ENCODE data around the gene USP7. TPM values are rescaled to one million over a fixed set of nuclear protein-coding genes. Genes with fewer than 3 reads are reported as not detected.
"Not testable (repeated sequence)": the region's sequence is repeated elsewhere in the genome, so short reads cannot be mapped to it uniquely, and the experiment has no call there.

Gene USP7
- polyA plus RNA-seq, 2 of the 4 experiments (the other 2 are of a cell fraction) = 39.6 to 65.9 TPM

GRCh38 chr16:8877894-8878522, 85.7 kb downstream of the USP7 start:
- peak overlapping the region; percentile 50 for H3K4me2 ChIP-seq
- ChIA-PET POLR2A (interaction anchor here (2.9 kb wide), 1 partner anchor 9 kb away, joined by 24 read pairs; the partner anchor contains the start of gene CARHSP1), CTCF (interaction anchor here (0.7 to 7.9 kb wide), 5 partner anchors 7 to 217 kb away, joined by 3 to 84 read pairs (median 47); partner anchors contain the start of gene CARHSP1)
- FAIRE-seq (no peak), ATAC-seq (peak; percentile 8 to 15; a peak in 4 of 6 replicates), DNase-seq (ENCODE audit: low read depth in 1 of 2, low spot score in 1 of 2) (no peak)
- TF ChIP-seq, protein P1, sequence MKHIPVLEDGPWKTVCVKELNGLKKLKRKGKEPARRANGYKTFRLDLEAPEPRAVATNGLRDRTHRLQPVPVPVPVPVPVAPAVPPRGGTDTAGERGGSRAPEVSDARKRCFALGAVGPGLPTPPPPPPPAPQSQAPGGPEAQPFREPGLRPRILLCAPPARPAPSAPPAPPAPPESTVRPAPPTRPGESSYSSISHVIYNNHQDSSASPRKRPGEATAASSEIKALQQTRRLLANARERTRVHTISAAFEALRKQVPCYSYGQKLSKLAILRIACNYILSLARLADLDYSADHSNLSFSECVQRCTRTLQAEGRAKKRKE (CRISPR knock-in tag; IDR thresholded peaks at IDR 0.05; ENCODE audit: low read depth) = no peak
- TF ChIP-seq ZFP36 (IDR thresholded peaks at IDR 0.05; ENCODE audit: borderline replicate concordance, partially characterized antibody) = peak; percentile 73
- TF ChIP-seq CHD4 (IDR thresholded peaks at IDR 0.05; ENCODE audit: borderline replicate concordance) = no peak
- no peak for TF ChIP-seq EHMT2 (IDR thresholded peaks at IDR 0.05; ENCODE audit: low read depth)
- no peak for TF ChIP-seq HES2 (IDR thresholded peaks at IDR 0.05)
- 66% methylated on average over 8 of the region's 8 CpGs for WGBS (ENCODE audit: missing lambda C conversion rate)
- H3K9me3 ChIP-seq = no peaks in the 10 kb centered on the region
- peak overlapping the region; percentile 71 to 83 for H3K27ac ChIP-seq
- no peak overlapping the region for H3K4me3 ChIP-seq
- H3K4me1 ChIP-seq = peaks cover 17% of the 10 kb centered on the region

GRCh38 chr16:8875317-8875716, 88.4 kb downstream of the USP7 start:
- H3K4me3 ChIP-seq; H3K9me3 ChIP-seq; ATAC-seq; DNase-seq (ENCODE audit: low read depth in 1 of 2, low spot score in 1 of 2); POLR2A ChIA-PET; FAIRE-seq; H3K27ac ChIP-seq; H3K4me2 ChIP-seq: not testable (repeated sequence)
- H3K4me1 ChIP-seq = peaks cover 36% of the 10 kb centered on the region
- CTCF ChIA-PET = interaction anchor here (0.7 to 4.2 kb wide), 3 partner anchors 11 to 260 kb away, joined by 3 to 22 read pairs (median 4); no protein-coding TSS in a partner anchor
- WGBS (ENCODE audit: missing lambda C conversion rate) = 73% methylated on average over 7 of the region's 7 CpGs

DNA sequence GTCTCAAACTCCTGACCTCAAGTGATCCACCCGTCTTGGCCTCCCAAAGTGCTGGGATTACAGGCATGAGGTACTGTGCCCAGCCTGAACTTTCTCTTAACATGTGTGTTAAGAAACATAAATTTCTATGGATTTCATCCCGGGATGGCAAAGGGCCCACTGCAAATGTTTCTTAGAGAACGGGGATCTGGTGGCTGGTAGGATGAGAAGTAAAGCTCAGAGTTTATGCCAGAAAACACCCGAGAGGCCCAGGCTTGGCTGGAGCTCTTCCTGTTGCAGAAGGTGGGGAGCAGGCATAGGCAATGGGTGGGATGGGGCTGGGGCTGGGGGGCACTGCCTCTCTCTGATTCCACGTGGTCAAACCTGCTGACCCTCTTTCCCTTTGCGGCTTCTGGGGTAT, 89.3 kb downstream of the USP7 start:
- Histone ChIP-seq H3K27ac (0 out of 6 replicates have a peak overlapping the region, but pooled peaks of 1 of the 2 experiments have one; percentile 23), H3K4me1 (peaks cover 42% of the 10 kb centered on the region), H3K4me3 (no peak overlapping the region), H3K9me3 (no peaks in the 10 kb centered on the region), H3K4me2 (no peak overlapping the region)
- ChIA-PET POLR2A (no interaction called here), CTCF (interaction anchor here (1.1 to 7.9 kb wide), 6 partner anchors 7 to 264 kb away, joined by 3 to 84 read pairs (median 6); partner anchors contain the start of gene LITAFD)
- TF ChIP-seq HOXA7 (CRISPR knock-in tag; IDR thresholded peaks at IDR 0.05) (no peak), MAFK (IDR thresholded peaks at IDR 0.05; ENCODE audit: partially characterized antibody) (no peak), EP300 (IDR thresholded peaks at IDR 0.05) (no peak)
- ATAC-seq (no peak), DNase-seq (ENCODE audit: low read depth in 1 of 2, low spot score in 1 of 2) (no peak), FAIRE-seq (no peak)
- 70% methylated on average over 6 of the region's 6 CpGs for WGBS (ENCODE audit: missing lambda C conversion rate)

DNA sequence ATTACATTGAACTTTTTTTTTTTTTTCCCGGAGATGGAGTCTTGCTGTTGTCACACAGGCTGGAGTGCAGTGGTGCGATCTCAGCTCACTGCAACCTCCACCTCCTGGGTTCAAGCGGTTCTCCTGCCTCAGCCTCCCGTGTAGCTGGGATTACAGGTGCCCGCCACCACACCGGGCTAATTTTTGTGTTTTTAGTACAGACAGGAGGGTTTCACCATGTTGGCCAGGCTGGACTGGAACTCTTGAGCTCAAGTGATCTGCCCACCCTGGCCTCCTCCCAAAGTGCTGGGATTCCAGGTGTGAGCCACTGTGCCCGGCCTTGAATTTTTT, 89.9 kb downstream of the USP7 start:
- FAIRE-seq, POLR2A ChIA-PET: not testable (repeated sequence)

DNA sequence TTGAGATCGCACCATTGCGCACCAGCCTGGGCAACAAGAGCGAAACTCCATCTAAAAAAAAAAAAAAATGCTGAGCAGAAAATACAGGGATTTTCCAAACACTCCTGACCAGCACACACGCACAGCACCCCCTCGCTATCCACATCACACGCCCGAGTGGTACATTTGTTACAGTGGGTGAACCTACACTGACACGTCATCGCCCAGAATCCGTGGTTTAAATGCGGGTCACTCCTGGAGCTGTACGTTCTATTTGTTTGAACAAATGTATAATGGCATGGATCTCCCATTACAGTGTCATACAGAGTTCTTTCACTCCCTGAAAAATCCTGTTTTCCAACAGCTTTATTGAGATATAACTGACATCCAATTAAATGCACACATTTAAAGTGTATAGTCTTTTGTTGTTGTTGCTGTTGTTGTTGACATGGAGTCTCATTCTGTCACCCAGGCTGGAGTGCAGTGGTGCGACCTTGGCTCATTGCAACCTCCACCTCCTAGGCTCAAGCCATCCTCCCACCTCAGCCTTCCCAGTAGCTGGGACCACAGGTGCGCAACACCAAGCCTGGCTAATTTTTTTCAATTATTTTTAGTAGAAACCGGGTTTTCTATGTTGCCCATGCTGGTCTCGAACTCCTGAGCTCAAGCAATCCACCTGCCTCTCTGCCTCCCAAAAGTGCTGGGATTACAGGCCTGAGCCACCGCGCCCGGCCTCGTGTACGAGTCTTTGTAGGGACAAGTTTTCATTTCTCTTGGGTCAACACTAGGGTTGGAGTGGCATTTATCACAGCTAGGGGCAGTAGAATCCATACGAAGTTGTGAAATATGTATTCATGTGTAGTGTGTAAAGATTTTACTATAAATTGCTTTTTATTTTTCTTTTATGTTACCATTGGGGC, 90.5 kb downstream of the USP7 start:
- ATAC-seq (no peak), DNase-seq (ENCODE audit: low read depth in 1 of 2, low spot score in 1 of 2) (no peak), FAIRE-seq (no peak)
- no peaks in the 10 kb centered on the region for H3K9me3 ChIP-seq
- TF ChIP-seq FOXS1 (CRISPR knock-in tag; IDR thresholded peaks at IDR 0.05) = no peak
- TF ChIP-seq, protein P2, sequence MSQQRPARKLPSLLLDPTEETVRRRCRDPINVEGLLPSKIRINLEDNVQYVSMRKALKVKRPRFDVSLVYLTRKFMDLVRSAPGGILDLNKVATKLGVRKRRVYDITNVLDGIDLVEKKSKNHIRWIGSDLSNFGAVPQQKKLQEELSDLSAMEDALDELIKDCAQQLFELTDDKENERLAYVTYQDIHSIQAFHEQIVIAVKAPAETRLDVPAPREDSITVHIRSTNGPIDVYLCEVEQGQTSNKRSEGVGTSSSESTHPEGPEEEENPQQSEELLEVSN (IDR thresholded peaks at IDR 0.05; ENCODE audit: borderline replicate concordance, low read depth) = no peak
- TF ChIP-seq, protein P3, sequence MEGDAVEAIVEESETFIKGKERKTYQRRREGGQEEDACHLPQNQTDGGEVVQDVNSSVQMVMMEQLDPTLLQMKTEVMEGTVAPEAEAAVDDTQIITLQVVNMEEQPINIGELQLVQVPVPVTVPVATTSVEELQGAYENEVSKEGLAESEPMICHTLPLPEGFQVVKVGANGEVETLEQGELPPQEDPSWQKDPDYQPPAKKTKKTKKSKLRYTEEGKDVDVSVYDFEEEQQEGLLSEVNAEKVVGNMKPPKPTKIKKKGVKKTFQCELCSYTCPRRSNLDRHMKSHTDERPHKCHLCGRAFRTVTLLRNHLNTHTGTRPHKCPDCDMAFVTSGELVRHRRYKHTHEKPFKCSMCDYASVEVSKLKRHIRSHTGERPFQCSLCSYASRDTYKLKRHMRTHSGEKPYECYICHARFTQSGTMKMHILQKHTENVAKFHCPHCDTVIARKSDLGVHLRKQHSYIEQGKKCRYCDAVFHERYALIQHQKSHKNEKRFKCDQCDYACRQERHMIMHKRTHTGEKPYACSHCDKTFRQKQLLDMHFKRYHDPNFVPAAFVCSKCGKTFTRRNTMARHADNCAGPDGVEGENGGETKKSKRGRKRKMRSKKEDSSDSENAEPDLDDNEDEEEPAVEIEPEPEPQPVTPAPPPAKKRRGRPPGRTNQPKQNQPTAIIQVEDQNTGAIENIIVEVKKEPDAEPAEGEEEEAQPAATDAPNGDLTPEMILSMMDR (IDR thresholded peaks at IDR 0.05) = peak; percentile 19; the same call in 1 of the 3 replicates
- TF ChIP-seq RAD21 (conservative IDR thresholded peaks at IDR 0.05 in 1 of 2, IDR thresholded peaks at IDR 0.05 in 1 of 2) = 0 out of 5 replicates have a peak, but pooled peaks of 1 of the 2 experiments have one; percentile 19
- no peak for TF ChIP-seq FOSB (CRISPR knock-in tag; IDR thresholded peaks at IDR 0.05)
- 0 out of 4 replicates have a peak, but pooled peaks of 1 of the 2 experiments have one; percentile 19 for TF ChIP-seq CEBPB (IDR thresholded peaks at IDR 0.05)
- TF ChIP-seq CHD2 (IDR thresholded peaks at IDR 0.05; ENCODE audit: low read length, partially characterized antibody) = no peak
- CTCF ChIA-PET = interaction anchor here (0.7 to 7.9 kb wide), 7 partner anchors 8 to 394 kb away, joined by 3 to 84 read pairs (median 3); partner anchors contain the start of gene LITAFD
- 0 out of 6 replicates have a peak overlapping the region, but pooled peaks of 1 of the 2 experiments have one; percentile 25 for H3K27ac ChIP-seq
- WGBS (ENCODE audit: missing lambda C conversion rate) = 83% methylated on average over 22 of the region's 22 CpGs
- peaks cover 35% of the 10 kb centered on the region for H3K4me1 ChIP-seq
- H3K4me2 ChIP-seq = no peak overlapping the region
- no peak overlapping the region for H3K4me3 ChIP-seq
- POLR2A ChIA-PET = no interaction called here

More for the DNA sequence above, 89.9 kb downstream of the USP7 start:
- WGBS (ENCODE audit: missing lambda C conversion rate) = 93% methylated on average over 7 of the region's 7 CpGs
- CTCF ChIA-PET = interaction anchor here (0.7 to 7.9 kb wide), 8 partner anchors 8 to 394 kb away, joined by 3 to 84 read pairs (median 4); partner anchors contain the start of gene LITAFD
- not testable (repeated sequence) for H3K9me3 ChIP-seq; H3K4me3 ChIP-seq; ATAC-seq; DNase-seq (ENCODE audit: low read depth in 1 of 2, low spot score in 1 of 2); H3K4me2 ChIP-seq
- Histone ChIP-seq H3K4me1 (peaks cover 41% of the 10 kb centered on the region), H3K27ac (0 out of 6 replicates have a peak overlapping the region, but pooled peaks of 1 of the 2 experiments have one; percentile 11)
- 0 out of 5 replicates have a peak, but pooled peaks of 1 of the 2 experiments have one; percentile 16 for TF ChIP-seq JUN (IDR thresholded peaks at IDR 0.05)

Measured in A549 (cell line).